Activated CD4-positive, alpha-beta T cell treated with anti-CD3 and anti-CD28 coated beads, Interleukin-2, amount 50 U/mL, for 24 hours (primary cell): ENCODE results near the gene PHACTR3.

Experiments used
- DNase-seq, 2 donors: peaks; one replicate each; pipeline ENCODE4 v3.0.0-alpha.2; 2020; ENCODE audit warnings: low read depth in 1 of 2, low spot score in 1 of 2

PHACTR3 gene

DNA sequence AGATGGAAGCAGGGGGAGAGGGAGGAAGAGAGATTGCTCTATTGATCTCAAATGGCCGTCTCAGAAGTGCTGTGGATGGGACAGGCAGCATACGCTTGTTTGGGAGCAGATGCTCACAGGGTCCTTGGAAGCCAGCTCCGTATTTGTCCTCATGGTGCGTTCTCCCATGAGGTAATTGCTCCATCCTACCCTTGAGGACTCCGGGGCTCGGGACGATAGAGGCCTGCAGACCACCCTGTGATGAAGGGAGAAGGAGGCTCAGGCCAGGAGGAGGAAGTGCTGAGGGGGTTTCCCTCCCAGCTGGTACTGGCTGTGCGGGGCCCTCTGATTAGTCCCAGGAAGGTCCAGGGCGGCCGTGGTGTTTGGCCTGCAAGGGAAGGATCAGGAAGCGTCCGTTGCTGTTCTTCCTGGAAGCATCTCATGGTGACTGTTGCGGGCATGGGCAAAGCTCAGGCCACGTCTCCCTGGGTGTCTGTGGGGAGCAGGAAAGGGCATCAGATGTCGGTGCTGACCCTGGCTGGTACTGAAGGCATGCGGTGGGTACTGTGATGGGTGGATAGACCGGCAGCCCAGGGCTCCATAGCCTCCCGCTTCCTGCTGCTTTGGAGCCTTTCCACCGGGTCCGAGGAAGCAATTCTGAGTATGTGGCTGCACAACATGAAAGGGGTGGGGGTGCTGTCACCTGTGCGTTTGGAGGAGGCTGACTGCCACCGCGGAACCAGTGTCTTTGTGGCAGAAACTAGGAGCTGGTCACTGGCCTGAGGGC is 170.8 kb downstream of the PHACTR3 start:
- no peak for DNase-seq

DNA sequence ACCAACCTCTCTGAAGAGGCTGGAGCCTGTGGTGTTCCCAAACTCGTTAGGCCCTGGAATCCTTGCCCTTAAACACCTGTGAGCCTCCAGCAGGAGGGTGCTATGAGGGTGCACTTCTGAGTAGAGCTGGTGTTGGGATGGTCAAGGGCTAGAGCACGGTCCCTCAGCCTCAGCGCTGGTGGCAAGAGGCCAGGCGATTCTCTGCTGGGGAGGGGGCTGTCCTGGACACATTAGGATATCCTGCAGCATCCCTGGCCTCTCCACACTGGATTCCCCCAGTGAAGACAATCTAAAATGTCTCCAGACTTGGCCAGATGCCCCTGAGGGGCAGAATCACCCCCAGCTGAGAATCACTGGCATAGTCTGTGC is 171.3 kb downstream of the PHACTR3 start:
- DNase-seq = no peak

DNA sequence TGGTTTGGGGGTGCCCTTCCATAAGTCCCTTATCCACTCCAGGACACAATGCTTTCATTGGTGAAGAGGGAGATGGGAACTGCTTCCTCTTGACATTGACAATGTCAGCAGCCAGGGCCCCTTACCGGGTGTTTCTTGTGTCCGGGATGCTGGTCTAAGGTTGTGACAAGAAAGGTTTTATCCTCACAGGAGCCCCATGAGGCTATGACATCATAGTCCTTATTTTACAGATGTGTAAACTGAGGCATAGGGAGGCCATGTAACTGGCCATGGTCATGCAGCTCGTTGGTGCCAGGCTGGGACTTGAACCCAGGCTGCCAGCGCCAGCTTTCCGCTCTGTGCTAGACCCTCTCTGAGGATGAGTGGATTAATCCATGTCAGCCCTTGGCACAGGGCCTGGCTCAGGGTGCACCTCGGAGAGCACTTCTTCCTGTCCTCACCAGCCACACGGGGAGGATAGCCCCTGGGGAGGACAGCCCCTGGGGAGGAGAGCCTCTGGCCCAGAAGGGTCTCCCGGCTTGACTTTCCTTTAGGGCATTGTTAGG is 171.8 kb downstream of the PHACTR3 start:
- DNase-seq = no peak

DNA sequence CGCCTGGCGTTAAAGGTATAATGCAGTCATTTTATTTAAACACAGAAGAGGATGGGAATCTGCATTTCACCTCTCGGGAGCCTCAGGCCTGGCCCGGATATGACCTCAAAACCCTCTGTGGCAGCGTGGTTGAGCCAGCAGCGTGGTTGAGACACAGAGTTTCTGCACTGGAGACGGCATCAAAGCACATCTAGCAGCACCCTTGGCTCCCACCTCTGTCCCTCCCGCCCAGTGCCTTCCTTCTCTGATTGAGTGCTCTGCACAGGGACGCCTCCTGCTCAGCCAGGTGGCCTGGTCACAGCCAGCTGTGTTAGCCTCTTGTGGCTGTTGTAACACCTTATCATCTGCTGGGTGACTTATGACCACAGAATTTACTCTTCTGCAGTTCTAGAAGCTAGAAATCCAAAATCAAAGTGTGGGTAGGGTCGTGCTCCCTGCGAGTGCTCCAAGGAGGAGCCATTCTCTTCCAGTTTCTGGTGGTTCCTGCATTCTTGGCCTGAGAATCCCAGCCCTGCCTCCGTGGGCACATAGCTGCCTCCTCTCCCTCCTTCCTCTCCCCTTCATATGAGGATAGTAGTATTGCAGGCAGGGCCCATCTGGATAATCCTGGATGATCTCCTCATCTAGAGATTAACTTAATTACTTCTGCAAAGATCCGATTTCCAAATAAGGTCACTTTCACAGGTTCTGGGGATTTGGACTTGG is 172.4 kb downstream of the PHACTR3 start:
- no peak for DNase-seq

DNA sequence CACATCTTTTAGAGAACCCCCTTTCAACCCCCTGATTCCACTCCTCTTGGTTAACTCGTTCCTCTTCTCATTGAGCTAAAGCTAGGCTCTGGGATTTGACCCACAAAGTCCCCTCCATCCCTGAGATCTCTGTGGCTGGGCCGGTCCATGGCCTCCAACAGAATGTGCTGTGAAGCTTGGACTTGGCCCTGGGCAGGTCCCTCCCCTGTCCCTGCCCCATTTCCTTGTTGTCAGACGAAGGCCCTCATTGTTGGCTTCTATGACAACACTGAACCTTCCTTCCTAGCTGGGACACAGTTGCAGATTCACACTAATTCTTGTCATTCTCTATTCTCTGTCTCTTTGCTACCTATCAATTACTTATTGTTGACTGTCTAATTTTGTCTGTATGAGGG is 173.0 kb downstream of the PHACTR3 start:
- DNase-seq = no peak

DNA sequence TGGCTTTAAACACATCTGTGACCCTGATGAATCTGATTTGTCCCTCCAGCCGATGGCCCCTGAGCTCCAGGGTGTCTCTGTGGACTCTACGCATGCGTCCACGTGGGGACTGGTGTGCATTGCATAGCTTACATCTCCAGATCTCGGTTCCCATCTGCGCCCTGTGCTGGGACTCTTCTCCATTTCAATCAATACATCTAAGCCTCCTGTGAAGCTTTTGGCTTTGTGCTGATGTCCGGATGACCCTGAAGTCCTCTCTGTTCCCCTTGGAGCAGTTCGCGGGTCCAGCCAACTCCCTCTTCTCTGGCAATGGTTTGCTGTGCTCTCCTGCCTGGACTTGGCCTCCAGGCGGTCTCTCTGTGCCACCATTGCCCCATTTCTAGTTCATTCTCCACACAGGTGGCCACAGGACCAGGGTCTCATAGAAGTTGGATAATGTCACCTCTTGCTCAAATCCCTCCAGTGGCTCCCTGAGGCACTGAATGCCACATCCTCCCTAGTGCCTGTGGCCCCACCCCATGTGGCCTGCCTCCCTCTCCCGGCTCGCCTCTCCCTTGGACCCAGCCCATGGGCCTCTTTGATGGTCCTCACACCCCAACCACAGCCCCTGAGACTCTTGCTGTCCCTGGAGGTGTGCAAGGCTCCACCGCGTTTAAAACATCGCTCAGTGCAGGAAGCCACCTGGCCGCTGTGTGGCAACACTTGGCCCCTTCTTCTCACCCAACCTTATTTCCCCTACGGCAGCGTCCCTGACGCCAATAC is 173.7 kb downstream of the PHACTR3 start:
- no peak for DNase-seq

DNA sequence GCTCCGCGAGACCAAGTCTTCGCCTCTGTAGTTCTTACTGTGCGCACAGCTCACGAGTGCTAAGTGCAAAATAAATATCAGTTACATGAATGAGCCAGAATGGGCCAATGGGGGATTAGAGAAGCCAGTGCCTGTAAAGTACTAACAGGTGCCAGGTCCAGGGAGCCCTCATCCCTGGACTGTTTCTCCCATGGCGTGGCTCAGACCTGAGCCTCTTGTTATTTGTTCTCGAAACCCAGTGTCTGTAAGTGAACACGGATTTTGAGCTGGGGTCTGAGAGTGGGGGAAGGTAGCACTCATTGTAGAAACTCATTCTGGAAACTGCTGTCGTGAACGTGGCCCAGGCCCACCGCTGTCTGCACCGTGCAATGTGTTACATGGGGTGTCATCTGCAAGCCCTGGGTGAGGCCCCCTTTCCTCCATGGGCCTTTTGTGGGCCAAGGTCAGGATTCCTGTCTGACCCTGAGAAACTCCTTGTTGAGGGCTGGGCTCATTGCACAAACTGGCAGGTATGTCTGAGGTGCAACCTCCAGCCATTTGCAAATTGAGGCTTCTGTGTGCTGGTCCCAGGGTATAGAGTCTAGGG is 174.4 kb downstream of the PHACTR3 start:
- DNase-seq = no peak

DNA sequence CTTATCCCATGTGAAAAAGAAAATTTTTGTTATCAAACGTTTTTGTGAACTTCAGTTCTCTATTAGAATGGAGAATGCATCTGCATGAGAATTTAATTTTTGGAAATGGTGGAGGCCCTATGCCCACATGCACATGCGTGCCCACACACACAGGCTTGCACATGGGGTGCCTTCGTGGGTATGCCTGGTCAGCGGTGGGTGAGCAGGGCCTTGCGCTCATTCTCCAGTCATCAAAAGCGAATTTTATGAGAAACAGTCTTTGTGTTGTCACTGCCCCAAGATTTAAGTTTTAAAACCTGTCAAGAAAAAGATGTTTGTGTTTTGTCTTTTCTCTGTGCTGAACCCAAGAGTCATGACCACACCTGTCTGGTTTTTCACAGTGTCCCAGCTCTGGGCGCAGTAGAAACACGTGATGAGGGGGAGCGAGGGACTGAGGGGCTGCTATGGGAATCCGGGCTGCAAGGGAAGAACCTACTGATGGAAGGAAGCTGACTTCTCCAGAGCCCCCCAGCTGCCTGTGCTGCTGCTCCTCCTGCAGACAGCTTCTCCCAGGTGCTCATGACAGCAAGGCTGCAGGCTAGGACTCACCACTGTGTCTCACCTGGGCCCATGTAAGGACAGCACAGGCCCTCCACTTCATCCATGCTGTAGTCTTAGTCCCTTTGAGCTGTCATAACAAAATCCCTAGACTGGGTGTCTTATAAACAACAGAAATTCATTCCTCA is 175.5 kb downstream of the PHACTR3 start:
- DNase-seq = no peak

DNA sequence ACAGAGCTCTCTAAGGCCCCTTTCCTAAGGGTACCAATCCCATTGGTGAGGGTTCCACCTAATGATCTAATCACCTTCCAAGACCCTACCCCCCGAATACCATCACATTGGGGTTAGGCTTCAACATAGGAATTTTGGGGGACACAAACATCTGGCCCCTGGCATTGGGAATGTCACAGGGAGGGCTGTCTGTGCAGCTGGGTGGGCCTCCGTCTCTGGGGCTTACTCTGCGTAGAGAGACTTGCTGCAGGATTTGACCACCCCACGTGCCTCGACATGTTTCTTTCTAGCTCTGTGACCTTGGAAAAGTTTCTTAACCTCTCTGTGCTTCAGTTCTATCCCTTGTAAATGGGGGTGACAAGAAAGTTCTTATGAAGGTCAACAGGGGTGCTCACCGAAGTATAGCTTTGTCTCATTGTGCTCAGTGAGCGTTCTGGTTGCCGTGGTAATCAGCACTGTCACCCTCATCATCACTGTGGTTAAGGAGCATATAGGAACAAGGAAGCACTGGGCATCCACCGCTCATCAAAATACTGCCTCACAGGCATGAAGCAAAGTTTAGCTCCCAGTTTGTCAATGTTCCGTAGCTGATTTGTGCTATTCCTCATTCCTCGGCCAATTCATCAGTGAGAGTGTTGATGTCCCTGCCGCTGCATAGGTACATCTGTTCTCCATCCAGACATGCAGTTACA is 176.3 kb downstream of the PHACTR3 start:
- DNase-seq = no peak

DNA sequence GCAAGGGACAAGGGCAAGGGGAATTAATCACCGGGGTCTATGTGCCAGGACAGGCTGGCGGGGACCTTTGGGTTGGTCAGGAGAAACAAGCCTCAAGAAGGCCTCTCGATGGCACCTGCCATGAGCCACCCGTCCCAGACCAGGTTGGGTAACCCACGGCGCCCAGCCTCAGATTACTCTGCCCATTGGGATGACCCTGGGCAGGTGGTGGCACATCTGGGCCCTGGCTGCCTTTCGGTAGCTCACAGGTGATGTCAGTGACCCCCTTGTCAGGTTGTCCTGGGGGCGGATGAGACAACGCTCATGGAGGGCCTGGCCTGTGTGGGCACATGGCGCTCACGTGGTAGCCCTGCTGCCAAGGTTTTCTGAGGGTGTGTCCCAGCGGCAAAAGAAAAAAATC is 176.9 kb downstream of the PHACTR3 start:
- no peak for DNase-seq

DNA sequence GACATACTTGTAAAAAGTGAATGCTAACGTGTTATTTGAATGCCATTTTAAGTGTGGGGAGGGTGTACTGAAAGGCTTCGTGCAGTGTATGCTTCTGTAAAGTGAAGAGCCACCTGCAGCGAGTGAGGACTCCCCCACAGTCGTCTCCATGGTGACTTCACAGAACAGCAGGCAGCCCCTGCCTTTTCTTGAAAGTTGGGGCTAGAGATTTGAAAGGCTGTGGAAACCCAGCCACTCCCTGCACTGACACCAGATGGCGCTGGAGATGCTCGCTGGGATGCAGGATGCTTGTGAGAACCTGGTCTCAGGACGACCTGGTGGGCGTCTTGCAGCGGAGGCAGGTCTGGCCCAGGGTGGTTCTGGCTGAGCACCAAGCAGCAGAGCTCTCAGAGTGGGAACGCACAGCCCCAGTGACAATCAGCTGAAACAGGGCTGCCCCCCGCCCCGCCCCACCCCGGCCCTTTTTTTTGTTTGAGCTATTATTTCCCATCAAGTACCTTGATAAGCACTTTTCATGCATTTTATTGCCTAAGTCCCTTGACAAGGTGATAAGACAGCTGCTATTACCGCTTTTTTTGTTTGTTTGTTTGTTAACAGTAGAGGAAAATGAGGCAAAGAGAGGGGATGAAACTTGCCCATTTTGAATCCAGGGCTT is 178.8 kb downstream of the PHACTR3 start:
- DNase-seq = peak in 1 of 2 donors; percentile 2

DNA sequence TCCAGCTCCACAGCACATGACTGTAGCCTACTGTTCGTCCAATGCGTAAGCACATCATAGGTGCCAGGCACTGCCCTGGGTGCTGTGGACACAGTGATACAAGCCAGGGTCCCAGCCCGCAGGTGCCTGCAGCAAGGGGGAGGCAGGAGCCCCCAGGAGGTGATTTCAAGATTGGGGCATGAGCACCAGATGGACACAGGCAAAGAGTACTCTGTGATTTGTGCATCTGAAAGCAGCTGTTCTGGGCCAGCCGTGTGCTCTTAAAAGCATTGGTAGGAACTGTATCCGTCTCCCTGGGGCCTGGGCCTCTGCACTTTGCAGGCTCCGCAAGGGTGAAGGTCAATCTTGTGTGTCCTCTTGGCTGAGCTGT is 179.3 kb downstream of the PHACTR3 start:
- DNase-seq = no peak

DNA sequence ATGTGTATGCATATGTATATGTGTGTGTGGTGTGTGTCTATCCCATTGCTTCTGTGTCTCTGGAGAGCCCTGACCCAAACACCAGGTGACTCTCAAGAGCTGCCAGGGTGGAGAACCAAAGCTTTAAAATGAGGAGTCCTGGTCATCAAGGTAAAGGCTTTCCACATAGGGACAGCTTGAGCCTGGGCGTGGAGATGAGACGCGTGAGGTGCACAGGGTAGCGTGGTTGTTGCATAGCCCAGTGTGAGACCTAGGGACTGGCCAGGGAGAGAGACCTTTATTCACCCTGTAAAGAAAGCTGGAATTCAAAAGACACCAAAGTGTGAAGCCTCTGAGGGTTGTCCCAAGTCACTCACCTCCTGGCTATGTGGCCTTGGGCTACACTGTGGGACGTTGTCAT is 180.0 kb downstream of the PHACTR3 start:
- DNase-seq = no peak

DNA sequence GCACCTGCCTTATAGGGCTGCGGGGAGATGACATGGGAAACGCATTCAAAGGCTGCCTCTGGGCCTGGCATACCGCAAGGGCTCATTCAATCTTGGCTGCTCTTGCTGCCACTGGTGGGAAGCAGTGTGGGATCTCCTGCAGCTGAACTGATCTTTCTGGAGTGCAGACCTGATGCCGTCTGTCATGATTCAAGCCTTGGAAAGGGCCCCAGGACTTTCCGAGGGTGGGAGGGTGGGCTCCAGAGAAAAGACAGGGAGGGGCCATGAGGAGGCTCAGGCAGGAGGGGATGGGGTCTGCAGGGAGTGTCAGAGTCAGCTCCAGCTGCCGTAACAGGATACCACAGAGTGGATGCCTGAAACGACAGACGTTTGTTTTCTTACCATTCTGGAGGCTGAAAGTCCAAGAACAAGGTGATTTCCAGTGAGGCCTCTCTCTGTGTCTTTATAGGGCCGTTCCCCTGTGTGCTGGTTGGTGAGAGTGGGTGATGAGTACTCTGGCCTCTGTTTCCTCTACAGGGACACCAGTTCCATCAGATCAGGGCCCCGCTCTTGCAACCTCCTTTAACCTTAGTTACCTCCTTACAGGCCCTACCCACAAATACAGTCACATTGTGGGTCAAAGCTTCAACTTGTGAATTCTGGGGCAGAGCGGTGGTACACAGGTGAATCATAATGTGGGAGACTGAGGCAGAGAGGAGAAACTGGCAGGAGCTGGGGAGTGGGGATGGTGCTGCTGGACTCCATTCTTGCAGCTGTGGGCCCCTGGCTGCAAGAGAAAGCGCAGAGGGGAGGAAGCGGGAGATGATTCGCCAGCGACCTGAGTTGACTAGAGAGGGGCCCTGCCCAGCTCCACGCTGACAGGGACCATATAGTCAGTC is 180.7 kb downstream of the PHACTR3 start:
- DNase-seq = no peak

DNA sequence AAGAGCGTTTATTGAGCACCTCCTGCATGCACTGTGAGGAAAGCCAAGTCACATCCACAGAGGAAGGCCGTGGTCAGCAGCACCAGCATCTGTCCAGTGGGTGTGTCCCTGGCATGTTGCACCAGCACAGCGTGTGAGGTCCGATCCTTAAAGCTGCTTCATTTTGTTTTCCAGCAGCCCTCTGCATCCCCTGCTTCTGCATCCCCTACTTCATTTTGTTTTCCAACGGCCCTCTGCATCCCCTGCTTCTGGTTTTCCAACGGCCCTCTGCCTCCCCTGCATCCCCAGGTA is 181.3 kb downstream of the PHACTR3 start:
- DNase-seq = no peak

DNA sequence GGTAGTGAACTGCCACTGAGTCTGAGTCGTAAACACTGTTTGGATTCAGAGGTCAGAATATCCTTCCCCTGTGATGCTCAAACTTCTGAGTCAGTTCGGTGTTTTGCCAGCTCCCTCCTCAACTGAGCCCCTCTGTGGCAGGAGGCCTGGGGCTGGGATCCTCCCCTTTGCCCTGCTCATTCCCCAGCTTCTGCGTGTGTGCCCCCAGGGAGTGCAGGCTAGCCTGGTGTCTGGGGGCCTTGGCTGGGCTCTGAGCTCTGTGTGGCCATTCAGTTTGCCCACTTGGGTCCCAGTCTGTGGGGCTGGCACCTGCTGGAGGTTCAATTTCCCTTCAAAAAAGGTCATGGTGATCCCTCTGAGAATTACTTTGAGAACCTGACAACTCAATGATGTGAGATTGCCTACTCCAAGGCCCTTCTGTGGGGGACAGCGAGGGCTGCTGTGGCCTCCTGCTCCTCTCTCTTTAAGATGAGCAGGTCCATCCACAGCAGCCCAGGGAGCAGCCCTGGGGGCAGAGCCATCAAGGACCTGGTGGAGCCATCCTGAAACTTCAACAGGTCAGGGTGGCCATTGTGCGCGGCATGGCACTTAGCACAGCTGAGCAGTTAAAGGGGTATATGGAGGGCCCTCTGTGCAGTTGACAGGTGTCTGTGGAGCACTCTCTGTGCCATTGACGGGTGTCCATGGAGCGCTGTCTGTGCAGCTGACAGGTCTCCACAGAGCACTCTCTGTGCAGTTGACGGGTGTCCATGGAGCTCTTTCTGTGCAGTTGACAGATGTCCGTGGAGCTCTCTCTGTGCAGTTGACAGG is 181.9 kb downstream of the PHACTR3 start:
- no peak for DNase-seq

DNA sequence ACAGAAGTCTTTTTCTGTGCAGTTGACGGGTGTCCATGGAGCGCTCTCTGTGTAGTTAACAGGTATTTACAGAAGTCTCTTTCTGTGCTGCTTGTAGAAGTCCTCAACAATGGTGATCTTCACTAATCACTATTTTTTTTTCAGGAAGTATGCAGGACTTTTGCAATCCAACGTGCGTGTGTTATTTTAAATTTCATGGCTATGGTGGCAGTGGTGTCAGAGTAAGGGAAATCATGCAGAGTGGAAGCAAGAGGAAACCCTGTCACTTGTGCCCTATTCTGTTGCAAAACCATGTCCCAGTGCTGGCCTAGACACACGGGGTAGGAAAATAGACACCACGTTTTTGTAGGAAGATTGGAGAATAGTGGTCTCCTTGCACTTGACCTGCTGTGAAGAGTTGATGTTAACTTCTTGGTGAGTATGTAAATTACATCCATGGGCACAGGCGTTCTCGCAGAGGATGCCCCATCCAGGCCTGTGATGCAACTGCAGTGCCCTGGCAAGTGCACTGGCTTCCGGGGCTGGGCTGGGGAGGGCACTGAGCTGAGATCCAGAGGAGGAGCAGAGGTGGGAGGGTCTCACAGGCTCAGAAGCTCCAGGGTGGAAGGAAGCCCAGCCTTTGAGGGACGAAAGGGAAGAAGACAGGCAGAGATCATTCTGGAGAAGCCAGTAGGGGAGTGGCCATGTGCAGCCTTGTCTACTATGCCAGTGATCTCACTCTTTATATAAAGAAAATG is 182.6 kb downstream of the PHACTR3 start:
- no peak for DNase-seq

DNA sequence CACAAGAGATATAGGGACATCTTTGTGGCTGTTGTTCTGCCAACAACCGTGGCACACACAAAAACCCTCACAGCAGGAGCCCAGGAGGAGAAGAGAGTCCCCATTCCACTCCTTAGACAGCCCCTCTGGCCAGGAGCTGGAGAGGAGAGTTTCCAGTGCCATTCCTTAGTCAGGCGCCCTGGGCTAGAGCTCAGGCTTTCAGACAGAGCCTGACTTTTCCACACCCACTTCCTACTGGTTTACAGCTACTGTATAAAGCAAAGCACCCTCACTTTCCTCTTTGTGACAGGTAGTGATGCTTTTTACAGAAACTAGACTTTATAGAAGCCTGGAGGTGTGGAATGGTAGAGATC is 183.2 kb downstream of the PHACTR3 start:
- no peak for DNase-seq
